HFFc6 (cell line): ENCODE results near the gene TMEM266. TPM values are rescaled to one million over a fixed set of nuclear protein-coding genes. Genes with fewer than 3 reads are reported as not detected.

Experiments used
- DNase-seq: peaks from one replicate; pipeline ENCODE4 v3.0.0-alpha.2; 2018
- H3K27ac Mint-ChIP-seq: 2 replicates; pipeline ENCODE4 v1.8.0; 2020; ENCODE audit warnings: mild to moderate bottlenecking, mixed read lengths
- H3K27me3 Mint-ChIP-seq: 2 replicates; pipeline ENCODE4 v1.8.0; 2021; ENCODE audit warnings: mild to moderate bottlenecking, moderate library complexity, mixed read lengths; ENCODE audit not compliant: insufficient read depth
- H3K36me3 Mint-ChIP-seq: 2 replicates; pipeline ENCODE4 v1.8.0; 2021; ENCODE audit warnings: low read depth, mixed read lengths
- H3K4me1 Mint-ChIP-seq: 2 replicates; pipeline ENCODE4 v1.8.0; 2020; ENCODE audit warnings: low read depth, mixed read lengths
- H3K4me3 Mint-ChIP-seq: 2 replicates; pipeline ENCODE4 v1.8.0; 2020; ENCODE audit warnings: mild to moderate bottlenecking, moderate library complexity, mixed read lengths
- H3K9me3 Mint-ChIP-seq: 2 replicates; pipeline ENCODE4 v1.8.0; 2020; ENCODE audit warnings: mild to moderate bottlenecking, mixed read lengths
- total RNA-seq, 6 experiments: library from RNA; stranded (reverse); fragmentation: NEBNext Ultra II Directional; extraction: Animal tissue kit (Norgen Biotek cat#: 25700); gene quantifications; 2 replicates in 1 of 6; 3 replicates in 5 of 6; pipeline ENCODE4 v1.2.3, GENCODE V29; 2021
- TF ChIP-seq, protein P1 (sequence below): fragments of 200-600 bp; sonication (generic); IDR thresholded peaks from 2 replicates; pipeline ENCODE4 v1.5.0; 2021; ENCODE audit warnings: antibody characterized with exemption, mild to moderate bottlenecking

The TMEM266 gene
- total RNA-seq, 6 experiments from 2014 or later, result 0.10 to 0.19 (median 0.17) TPM; not detected in 1

DNA sequence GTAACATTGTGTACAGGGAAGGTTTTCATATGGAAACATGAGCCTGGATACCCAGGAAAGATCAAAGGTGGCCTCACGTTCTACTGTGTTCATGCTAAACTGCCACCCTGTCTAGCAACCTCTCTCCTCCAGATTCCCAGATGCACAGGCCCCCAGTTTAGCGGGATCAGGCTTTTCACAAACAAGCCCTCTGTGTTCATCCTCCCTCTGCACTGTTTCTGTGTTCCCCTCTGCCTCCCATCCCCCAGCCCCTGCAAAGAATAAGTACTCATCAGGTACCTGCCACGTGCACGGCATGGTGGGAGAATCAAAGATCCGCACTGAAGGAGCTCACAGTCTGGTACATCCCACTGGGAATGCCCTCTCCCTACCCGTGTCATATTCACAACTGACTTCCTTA, 46.1 kb downstream of the TMEM266 start:
- Mint-ChIP-seq H3K27ac (no peak overlapping the region), H3K4me3 (no peak overlapping the region), H3K27me3 (peaks cover 17% of the 10 kb centered on the region), H3K9me3 (no peaks in the 10 kb centered on the region; the same call in 1 of the 2 replicates), H3K4me1 (no peaks in the 10 kb centered on the region), H3K36me3 (no peaks in the 10 kb centered on the region)
- TF ChIP-seq, protein P1, sequence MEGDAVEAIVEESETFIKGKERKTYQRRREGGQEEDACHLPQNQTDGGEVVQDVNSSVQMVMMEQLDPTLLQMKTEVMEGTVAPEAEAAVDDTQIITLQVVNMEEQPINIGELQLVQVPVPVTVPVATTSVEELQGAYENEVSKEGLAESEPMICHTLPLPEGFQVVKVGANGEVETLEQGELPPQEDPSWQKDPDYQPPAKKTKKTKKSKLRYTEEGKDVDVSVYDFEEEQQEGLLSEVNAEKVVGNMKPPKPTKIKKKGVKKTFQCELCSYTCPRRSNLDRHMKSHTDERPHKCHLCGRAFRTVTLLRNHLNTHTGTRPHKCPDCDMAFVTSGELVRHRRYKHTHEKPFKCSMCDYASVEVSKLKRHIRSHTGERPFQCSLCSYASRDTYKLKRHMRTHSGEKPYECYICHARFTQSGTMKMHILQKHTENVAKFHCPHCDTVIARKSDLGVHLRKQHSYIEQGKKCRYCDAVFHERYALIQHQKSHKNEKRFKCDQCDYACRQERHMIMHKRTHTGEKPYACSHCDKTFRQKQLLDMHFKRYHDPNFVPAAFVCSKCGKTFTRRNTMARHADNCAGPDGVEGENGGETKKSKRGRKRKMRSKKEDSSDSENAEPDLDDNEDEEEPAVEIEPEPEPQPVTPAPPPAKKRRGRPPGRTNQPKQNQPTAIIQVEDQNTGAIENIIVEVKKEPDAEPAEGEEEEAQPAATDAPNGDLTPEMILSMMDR, result no peak
- no peak for DNase-seq

DNA sequence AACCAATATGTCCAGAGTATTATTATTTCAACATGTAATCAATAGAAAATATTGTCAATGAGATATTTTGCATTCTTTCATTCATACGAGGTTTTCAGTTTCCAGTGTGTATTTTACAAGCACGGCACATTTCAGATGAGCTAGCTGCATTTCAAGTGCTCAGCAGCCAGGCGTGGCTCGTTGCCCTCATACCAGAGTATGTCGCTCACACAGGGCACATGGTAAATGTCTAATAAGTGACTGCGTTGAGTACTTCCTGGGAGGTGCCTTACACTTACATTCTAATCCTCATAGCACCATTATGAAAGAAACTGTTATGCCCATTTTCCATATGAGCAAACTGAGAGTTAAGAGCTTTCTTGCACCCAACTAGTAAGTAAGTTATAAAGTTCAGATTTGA, 47.4 kb downstream of the TMEM266 start:
- Mint-ChIP-seq H3K27ac (no peak overlapping the region), H3K4me3 (no peak overlapping the region), H3K9me3 (no peaks in the 10 kb centered on the region; the same call in 1 of the 2 replicates), H3K27me3 (peaks cover 13% of the 10 kb centered on the region), H3K36me3 (no peaks in the 10 kb centered on the region), H3K4me1 (no peaks in the 10 kb centered on the region)
- peak; percentile 10 for DNase-seq
- TF ChIP-seq, protein P1, result no peak

DNA sequence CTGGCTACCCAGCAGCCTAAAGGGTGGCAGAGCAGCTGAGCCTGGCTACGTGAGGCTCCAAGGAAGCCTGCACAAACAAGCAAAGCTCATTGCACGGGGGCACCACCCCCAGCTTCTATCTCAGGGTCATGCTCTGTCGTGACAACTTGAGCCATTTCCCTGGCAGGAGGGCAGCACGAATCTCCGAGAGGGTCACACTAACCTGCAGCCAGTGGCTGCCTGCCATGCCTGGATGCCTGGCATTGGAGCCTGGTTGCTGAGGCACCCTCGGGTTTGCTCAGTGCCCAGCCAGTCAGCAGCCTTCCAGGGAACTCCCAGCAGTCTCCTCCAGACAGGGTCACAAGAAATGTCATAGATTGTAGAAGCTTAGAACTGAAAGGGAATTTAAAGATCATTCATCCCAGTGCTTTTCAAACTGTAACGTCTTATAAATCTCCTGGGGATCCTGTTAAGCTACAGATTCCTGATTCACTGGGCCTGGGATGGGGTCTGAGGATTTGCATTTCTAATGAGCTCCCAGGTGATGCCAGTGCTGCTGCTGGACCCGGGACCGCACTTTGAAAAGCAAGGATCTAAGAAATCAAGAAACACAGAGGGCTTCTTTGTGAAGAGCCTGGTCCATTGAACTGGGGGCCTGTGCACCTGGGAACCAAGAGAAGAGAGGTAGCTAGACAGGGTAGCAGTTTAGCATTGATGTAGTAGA, 48.4 kb downstream of the TMEM266 start:
- no peak for DNase-seq
- no peak overlapping the region for H3K4me3 Mint-ChIP-seq
- peaks cover 7% of the 10 kb centered on the region for H3K27me3 Mint-ChIP-seq
- H3K27ac Mint-ChIP-seq, result no peak overlapping the region
- H3K9me3 Mint-ChIP-seq, result no peaks in the 10 kb centered on the region; the same call in 1 of the 2 replicates
- no peaks in the 10 kb centered on the region for H3K4me1 Mint-ChIP-seq
- TF ChIP-seq, protein P1, result no peak
- H3K36me3 Mint-ChIP-seq, result no peaks in the 10 kb centered on the region

DNA sequence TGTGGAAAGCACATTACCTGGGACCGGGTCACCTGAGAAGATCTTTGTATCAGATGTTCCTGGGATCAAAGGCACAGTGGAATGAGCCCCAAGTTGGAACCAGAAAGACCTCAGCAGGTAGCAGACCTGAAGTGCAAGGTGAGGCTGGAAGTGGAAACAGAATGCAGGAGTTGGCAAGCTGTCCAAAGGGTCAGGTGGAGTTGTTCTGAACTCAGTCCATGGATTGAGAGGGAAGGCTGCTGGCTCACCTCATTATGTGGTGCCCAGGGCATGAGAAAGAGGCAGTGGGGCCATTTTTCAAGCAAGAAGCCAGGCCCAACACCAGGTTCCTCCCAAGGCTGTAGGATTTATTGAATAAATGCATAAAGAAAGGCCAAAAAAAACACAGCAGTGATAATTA, 49.3 kb downstream of the TMEM266 start:
- TF ChIP-seq, protein P1, result no peak
- peaks cover 12% of the 10 kb centered on the region for H3K27me3 Mint-ChIP-seq
- H3K9me3 Mint-ChIP-seq, result no peaks in the 10 kb centered on the region; the same call in 1 of the 2 replicates

DNA sequence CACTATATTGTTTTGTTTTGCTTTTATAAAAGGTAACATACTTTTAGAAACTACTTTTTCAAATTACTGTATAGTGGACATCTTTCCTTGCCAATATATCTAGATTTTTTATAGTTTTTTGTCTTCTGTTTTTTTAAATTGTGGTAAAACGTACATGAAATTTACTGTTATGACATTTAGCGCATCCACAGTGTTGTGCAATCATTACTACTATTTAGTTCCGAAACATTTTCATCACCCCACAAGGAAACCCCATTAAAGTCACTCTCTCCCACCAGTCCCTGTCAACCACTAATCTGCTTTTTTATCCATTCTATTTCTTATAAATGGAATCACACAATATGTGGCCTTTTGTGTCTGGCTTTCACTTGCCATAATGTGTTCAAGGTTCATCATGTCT, 54.8 kb downstream of the TMEM266 start:
- Mint-ChIP-seq H3K27ac (no peak overlapping the region), H3K27me3 (peaks cover 27% of the 10 kb centered on the region), H3K4me3 (no peak overlapping the region), H3K4me1 (no peaks in the 10 kb centered on the region), H3K9me3 (no peaks in the 10 kb centered on the region; the same call in 1 of the 2 replicates), H3K36me3 (no peaks in the 10 kb centered on the region)
- no peak for DNase-seq
- TF ChIP-seq, protein P1, result no peak

More for the DNA sequence above, 49.3 kb downstream of the TMEM266 start:
- no peak overlapping the region for H3K4me3 Mint-ChIP-seq
- no peaks in the 10 kb centered on the region for H3K36me3 Mint-ChIP-seq
- DNase-seq, result no peak
- H3K27ac Mint-ChIP-seq, result no peak overlapping the region
- no peaks in the 10 kb centered on the region for H3K4me1 Mint-ChIP-seq
